ENCODE data around the gene ZNF414. TPM values are rescaled to one million over a fixed set of nuclear protein-coding genes. Genes with fewer than 3 reads are reported as not detected.

ZNF414 gene
- total RNA-seq, 1 experiment from 2014 or later = 4.6 TPM

GRCh38 chr19:8490873-8491272 lies 23.1 kb downstream of the ZNF414 start:
- no peaks in the 10 kb centered on the region for H3K4me1 ChIP-seq (ENCODE audit: insufficient read depth, low read length)
- H2AFZ ChIP-seq (ENCODE audit: low read length) = no peak overlapping the region
- H3K9me3 ChIP-seq (ENCODE audit: low read length) = no peaks in the 10 kb centered on the region
- POLR2A ChIA-PET (ENCODE audit: unreplicated experiment) = no interaction called here
- H3F3A ChIP-seq (ENCODE audit: low read length, unreplicated experiment) = no peaks in the 10 kb centered on the region
- 0 out of 2 replicates have a peak, but pooled peaks cover 7% of the 10 kb centered on the region for H4K20me1 ChIP-seq (ENCODE audit: low read length)
- TF ChIP-seq EZH2phosphoT487 (IDR thresholded peaks at IDR 0.05; ENCODE audit: borderline replicate concordance, low read length) (no peak), CTCF (conservative IDR thresholded peaks at IDR 0.05; ENCODE audit: low read depth, low read length) (no peak), EZH2 (IDR thresholded peaks at IDR 0.05; ENCODE audit: low read length, unreplicated experiment) (no peak)
- peaks cover 33% of the 10 kb centered on the region for H3K36me3 ChIP-seq (ENCODE audit: low read depth, low read length)
- no peak overlapping the region for H3K4me3 ChIP-seq (ENCODE audit: low read length)
- H3K9ac ChIP-seq (ENCODE audit: low read length) = no peak overlapping the region
- no TSS peak for BruUV-seq (replicated peaks)
- no peaks in the 10 kb centered on the region for H3K79me2 ChIP-seq (ENCODE audit: low read length)
- no peak overlapping the region for H3K4me2 ChIP-seq (ENCODE audit: low read length)
- no peaks in the 10 kb centered on the region for H3K9me2 ChIP-seq (replicated peaks; ENCODE audit: low read length)
- H3K27ac ChIP-seq (ENCODE audit: low read length) = no peak overlapping the region
- intact Hi-C loops (cut with micrococcal nuclease) = no loop called here
- no peak for DNase-seq
- no peaks in the 10 kb centered on the region for H3K27me3 ChIP-seq (ENCODE audit: low read length)
- CTCF ChIA-PET = no interaction called here
- no peak for ATAC-seq

GRCh38 chr19:8490395-8490760 lies 23.6 kb downstream of the ZNF414 start:
- BruUV-seq (replicated peaks) = no TSS peak
- CTCF ChIA-PET = no interaction called here

More at GRCh38 chr19:8490395-8490760, 23.6 kb downstream of the ZNF414 start:
- Histone ChIP-seq H2AFZ (ENCODE audit: low read length) (no peak overlapping the region), H3K9ac (ENCODE audit: low read length) (no peak overlapping the region), H3K79me2 (ENCODE audit: low read length) (no peaks in the 10 kb centered on the region), H3K4me1 (ENCODE audit: insufficient read depth, low read length) (no peaks in the 10 kb centered on the region), H3F3A (ENCODE audit: low read length, unreplicated experiment) (no peaks in the 10 kb centered on the region), H3K27me3 (ENCODE audit: low read length) (no peaks in the 10 kb centered on the region), H3K36me3 (ENCODE audit: low read depth, low read length) (peaks cover 38% of the 10 kb centered on the region), H3K27ac (ENCODE audit: low read length) (no peak overlapping the region), H3K9me2 (replicated peaks; ENCODE audit: low read length) (no peaks in the 10 kb centered on the region), H3K4me3 (ENCODE audit: low read length) (no peak overlapping the region), H4K20me1 (ENCODE audit: low read length) (peaks cover 10% of the 10 kb centered on the region; the same call in 1 of the 2 replicates), H3K4me2 (ENCODE audit: low read length) (no peak overlapping the region), H3K9me3 (ENCODE audit: low read length) (no peaks in the 10 kb centered on the region)
- intact Hi-C loops (cut with micrococcal nuclease) = no loop called here
- no peak for DNase-seq
- POLR2A ChIA-PET (ENCODE audit: unreplicated experiment) = no interaction called here
- TF ChIP-seq EZH2 (IDR thresholded peaks at IDR 0.05; ENCODE audit: low read length, unreplicated experiment) (no peak), CTCF (conservative IDR thresholded peaks at IDR 0.05; ENCODE audit: low read depth, low read length) (no peak), EZH2phosphoT487 (IDR thresholded peaks at IDR 0.05; ENCODE audit: borderline replicate concordance, low read length) (no peak)
- no peak; the same call in 1 of the 2 replicates for ATAC-seq
